SK-N-SH (cell line): ENCODE measurements around the gene MGAT4B.

ENCODE experiments used
- FOXM1 ChIP-seq: IDR thresholded peaks from 2 replicates; pipeline ENCODE4 v1.4.0; 2012; ENCODE audit warnings: low read depth, mild to moderate bottlenecking
- MEF2A ChIP-seq: IDR thresholded peaks from 2 replicates; pipeline ENCODE4 v1.4.0; 2012; ENCODE audit warnings: low read depth, borderline replicate concordance
- TAF1 ChIP-seq: IDR thresholded peaks from 2 replicates; pipeline ENCODE4 v1.6.1; 2012; ENCODE audit warnings: low read depth, mild to moderate bottlenecking, low read length, moderate library complexity, borderline replicate concordance
- TF ChIP-seq, protein P1 (sequence below): fragments of 200-600 bp; sonication (generic); IDR thresholded peaks from 2 replicates; pipeline ENCODE4 v1.6.1; 2017; ENCODE audit warnings: antibody characterized with exemption, mild to moderate bottlenecking, moderate library complexity
- TF ChIP-seq, protein P2 (sequence below): fragments of 150-350 bp; IDR thresholded peaks from 2 replicates; pipeline ENCODE4 v1.6.1; 2017; ENCODE audit warnings: antibody characterized with exemption, low read length, low read depth, borderline replicate concordance

DNA sequence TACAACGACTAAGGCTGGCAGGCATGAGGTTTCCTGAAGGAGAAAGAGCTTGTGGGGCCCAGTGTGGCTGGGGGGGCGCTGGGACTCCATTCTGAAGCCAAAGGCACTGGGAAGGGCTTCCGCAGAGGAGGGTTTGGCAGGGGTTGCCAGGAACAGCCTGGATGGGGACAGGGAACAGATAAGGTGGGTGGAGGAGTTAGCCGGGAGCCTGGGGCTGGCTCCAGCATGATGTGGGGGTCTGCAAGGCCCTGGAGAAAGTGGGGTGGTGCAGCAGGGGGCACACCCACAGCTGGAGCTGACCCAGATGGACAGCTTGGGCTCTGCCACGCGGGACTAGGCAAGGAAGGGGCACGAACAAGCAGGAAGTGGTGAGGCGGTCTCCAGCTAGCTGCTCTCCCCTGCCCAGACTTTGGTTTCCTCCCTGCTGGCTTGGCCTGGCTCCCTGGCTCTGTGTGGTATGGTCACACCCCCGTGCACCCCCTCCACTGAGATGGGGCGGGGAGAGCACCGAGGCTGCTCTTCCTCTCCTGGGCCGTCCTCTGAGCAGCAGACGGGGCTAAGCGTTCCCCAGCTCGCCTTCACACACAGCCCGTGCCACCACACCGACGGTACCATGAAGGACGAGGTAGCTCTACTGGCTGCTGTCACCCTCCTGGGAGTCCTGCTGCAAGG lies 13.1 kb downstream of the MGAT4B start, which contains the start of gene LTC4S:
- TF ChIP-seq, protein P1, sequence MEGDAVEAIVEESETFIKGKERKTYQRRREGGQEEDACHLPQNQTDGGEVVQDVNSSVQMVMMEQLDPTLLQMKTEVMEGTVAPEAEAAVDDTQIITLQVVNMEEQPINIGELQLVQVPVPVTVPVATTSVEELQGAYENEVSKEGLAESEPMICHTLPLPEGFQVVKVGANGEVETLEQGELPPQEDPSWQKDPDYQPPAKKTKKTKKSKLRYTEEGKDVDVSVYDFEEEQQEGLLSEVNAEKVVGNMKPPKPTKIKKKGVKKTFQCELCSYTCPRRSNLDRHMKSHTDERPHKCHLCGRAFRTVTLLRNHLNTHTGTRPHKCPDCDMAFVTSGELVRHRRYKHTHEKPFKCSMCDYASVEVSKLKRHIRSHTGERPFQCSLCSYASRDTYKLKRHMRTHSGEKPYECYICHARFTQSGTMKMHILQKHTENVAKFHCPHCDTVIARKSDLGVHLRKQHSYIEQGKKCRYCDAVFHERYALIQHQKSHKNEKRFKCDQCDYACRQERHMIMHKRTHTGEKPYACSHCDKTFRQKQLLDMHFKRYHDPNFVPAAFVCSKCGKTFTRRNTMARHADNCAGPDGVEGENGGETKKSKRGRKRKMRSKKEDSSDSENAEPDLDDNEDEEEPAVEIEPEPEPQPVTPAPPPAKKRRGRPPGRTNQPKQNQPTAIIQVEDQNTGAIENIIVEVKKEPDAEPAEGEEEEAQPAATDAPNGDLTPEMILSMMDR, result no peak
- TF ChIP-seq FOXM1 (no peak), TAF1 (no peak), MEF2A (no peak)
- TF ChIP-seq, protein P2, sequence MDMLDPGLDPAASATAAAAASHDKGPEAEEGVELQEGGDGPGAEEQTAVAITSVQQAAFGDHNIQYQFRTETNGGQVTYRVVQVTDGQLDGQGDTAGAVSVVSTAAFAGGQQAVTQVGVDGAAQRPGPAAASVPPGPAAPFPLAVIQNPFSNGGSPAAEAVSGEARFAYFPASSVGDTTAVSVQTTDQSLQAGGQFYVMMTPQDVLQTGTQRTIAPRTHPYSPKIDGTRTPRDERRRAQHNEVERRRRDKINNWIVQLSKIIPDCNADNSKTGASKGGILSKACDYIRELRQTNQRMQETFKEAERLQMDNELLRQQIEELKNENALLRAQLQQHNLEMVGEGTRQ, result no peak
